Endothelial cell of umbilical vein (primary cell): ENCODE data around the gene HHLA2. TPM values are rescaled to one million over a fixed set of nuclear protein-coding genes. Genes with fewer than 3 reads are reported as not detected.

Source experiments
- BruUV-seq: library from RNA; stranded (reverse); fragments of 400-500 nt; replicated peaks from 2 replicates; lab custom pipeline; 2021; lab: Mats Ljungman, UMichigan
- CTCF ChIA-PET: fragments of 300-600, 350-600 bp; sonication (Branson Sonifier 250); formaldehyde crosslinking; loops from one replicate; lab custom pipeline; 2021; ENCODE audit warnings: antibody characterized with exemption, inconsistent platforms; lab: Charles Lee
- POLR2A ChIA-PET: fragments of 300-600, 350-600 bp; sonication (Branson Sonifier 250); formaldehyde crosslinking; loops from one replicate; lab custom pipeline; 2021; ENCODE audit warnings: antibody characterized with exemption, inconsistent platforms; lab: Charles Lee
- DNase-seq: peaks from one replicate; pipeline ENCODE4 v3.0.0-alpha.2; 2011; ENCODE audit warnings: low read depth, low spot score
- FAIRE-seq: peaks from 2 replicates; lab custom pipeline; 2011; peaks lifted over from hg19 to GRCh38; lab: Jason Lieb, UNC
- H2AFZ ChIP-seq: 2 replicates; pipeline ENCODE4 v1.6.0; 2012; ENCODE audit warnings: low read depth, low read length, control low read depth, inconsistent platforms
- H3K27ac ChIP-seq: 2 replicates; pipeline ENCODE4 v1.5.1; 2011; ENCODE audit warnings: low read depth, mild to moderate bottlenecking, control low read depth, low read length, moderate library complexity; ENCODE audit not compliant: insufficient read depth
- H3K27me3 ChIP-seq, 2 experiments: 2 replicates each; pipeline versions ENCODE4 v1.6.0 to v1.6.1; 2011; ENCODE audit warnings: low read length in 2 of 2, mixed read lengths in 1 of 2; ENCODE audit not compliant: control insufficient read depth in 2 of 2, insufficient read depth in 2 of 2
- H3K36me3 ChIP-seq, 2 experiments: 2 replicates in 1 of 2; 3 replicates in 1 of 2; pipeline ENCODE4 v1.5.1; 2011; ENCODE audit warnings: low read length in 2 of 2, mild to moderate bottlenecking in 1 of 2, moderate library complexity in 1 of 2; ENCODE audit not compliant: control insufficient read depth in 2 of 2, insufficient read depth in 2 of 2; ENCODE audit errors: extremely low read depth in 1 of 2
- H3K4me1 ChIP-seq: 3 replicates; pipeline ENCODE4 v1.5.1; 2011; ENCODE audit warnings: mild to moderate bottlenecking, low read length; ENCODE audit not compliant: control insufficient read depth, insufficient read depth; ENCODE audit errors: extremely low read depth
- H3K4me2 ChIP-seq: 2 replicates; pipeline ENCODE4 v1.6.1; 2011; ENCODE audit warnings: low read length, control low read depth, mixed read lengths; ENCODE audit not compliant: insufficient read depth
- H3K4me3 ChIP-seq, 3 experiments: fragments of 200-600 bp in 1 of 3; sonication (generic), shearing (Covaris generic) in 1 of 3; replicated peaks in 1 of 3; 2 replicates each; pipeline ENCODE4 v1.5.1; 2011 to 2016; ENCODE audit warnings: control low read depth in 3 of 3, low read length in 3 of 3, mild to moderate bottlenecking in 2 of 3, inconsistent platforms in 1 of 3, low read depth in 1 of 3, moderate library complexity in 1 of 3; ENCODE audit not compliant: insufficient read depth in 1 of 3
- H3K79me2 ChIP-seq: 2 replicates; pipeline ENCODE4 v1.6.0; 2012; ENCODE audit warnings: low read length, inconsistent platforms; ENCODE audit not compliant: control insufficient read depth, insufficient read depth
- H3K9ac ChIP-seq: replicated peaks from 2 replicates; pipeline ENCODE3; 2011; ENCODE audit warnings: low read length, control low read depth; ENCODE audit not compliant: insufficient read depth; ENCODE audit errors: extremely low read depth
- H3K9me1 ChIP-seq: replicated peaks from 3 replicates; pipeline ENCODE4 v1.6.0; 2011; ENCODE audit warnings: mild to moderate bottlenecking, low read length; ENCODE audit not compliant: control insufficient read depth, insufficient read depth; ENCODE audit errors: extremely low read depth
- H3K9me3 ChIP-seq: replicated peaks from 2 replicates; pipeline ENCODE4 v1.5.1; 2012; ENCODE audit warnings: low read length, inconsistent platforms; ENCODE audit not compliant: control insufficient read depth, insufficient read depth
- H4K20me1 ChIP-seq: replicated peaks from 2 replicates; pipeline ENCODE3; 2011; ENCODE audit warnings: mild to moderate bottlenecking, low read length; ENCODE audit not compliant: control insufficient read depth, insufficient read depth; ENCODE audit errors: extremely low read depth
- EZH2 ChIP-seq: IDR thresholded peaks from 2 replicates; pipeline ENCODE4 v1.6.1; 2012; ENCODE audit warnings: borderline replicate concordance, low read depth, mild to moderate bottlenecking, moderate library complexity, low read length, inconsistent platforms; ENCODE audit not compliant: severe bottlenecking
- FOS ChIP-seq: IDR thresholded peaks from 2 replicates; pipeline ENCODE4 v1.6.1; 2011; ENCODE audit warnings: mild to moderate bottlenecking, low read length, moderate library complexity, borderline replicate concordance; ENCODE audit not compliant: insufficient read depth
- GATA2 ChIP-seq: IDR thresholded peaks from 2 replicates; pipeline ENCODE4 v1.7.0; 2011; ENCODE audit warnings: low read depth, mild to moderate bottlenecking, moderate library complexity, mixed read lengths, low read length; ENCODE audit not compliant: insufficient read length, insufficient read depth
- JUN ChIP-seq: IDR thresholded peaks from 2 replicates; pipeline ENCODE4 v1.6.1; 2011; ENCODE audit warnings: borderline replicate concordance, low read depth; ENCODE audit not compliant: insufficient read length, insufficient read depth
- MYC ChIP-seq: IDR thresholded peaks from one replicate; pipeline ENCODE4 v1.6.1; 2011; ENCODE audit warnings: mild to moderate bottlenecking, low read depth, low read length
- POLR2A ChIP-seq: IDR thresholded peaks from 2 replicates; pipeline ENCODE4 v1.6.1; 2012; ENCODE audit warnings: low read depth, mild to moderate bottlenecking, control low read depth, low read length
- POLR2AphosphoS5 ChIP-seq: IDR thresholded peaks from 2 replicates; pipeline ENCODE4 v1.6.1; 2012; ENCODE audit warnings: low read depth, mild to moderate bottlenecking, control low read depth, low read length, moderate library complexity; ENCODE audit not compliant: insufficient read depth
- dilution Hi-C: fragments of 300-500 bp; cut with MboI; formaldehyde crosslinking; loops from one replicate; pipeline ENCODE4 v1.15.0; 2019; ENCODE audit warnings: low sequenced_read_pairs; ENCODE audit not compliant: extremely low pct_ligation_motif_present
- intact Hi-C: fragments of 100-400 bp; cut with micrococcal nuclease; formaldehyde crosslinking; loops from one replicate; pipeline ENCODE4 v1.10.0; 2022
- polyA plus RNA-seq, 4 experiments: library from polyadenylated mRNA; depleted of rRNA in 3 of 4; stranded (reverse) in 3 of 4; unstranded in 1 of 4; fragments of >200 nt; gene quantifications; 2 replicates each; pipeline versions ENCODE4 v1.2.1 to v1.2.3, GENCODE V29; 2011 to 2012; ENCODE audit warnings: missing spikeins in 1 of 4
- total RNA-seq: library from RNA; stranded (reverse); gene quantifications from 2 replicates; pipeline ENCODE4 v1.2.3, GENCODE V29; 2021
- TF ChIP-seq, protein P1 (sequence below): IDR thresholded peaks from 2 replicates; pipeline ENCODE4 v1.6.1; 2011; ENCODE audit not compliant: insufficient read depth, insufficient read length
- TF ChIP-seq, protein P2 (sequence below), 2 donors: IDR thresholded peaks; 1 replicate in 1 of 2; 2 replicates in 1 of 2; pipeline ENCODE4 v1.5.1; 2011; ENCODE audit warnings: low read length in 2 of 2, mild to moderate bottlenecking in 2 of 2, moderate library complexity in 2 of 2, control low read depth in 1 of 2, inconsistent platforms in 1 of 2, low read depth in 1 of 2; ENCODE audit not compliant: insufficient read depth in 1 of 2; ENCODE audit errors: extremely low read depth in 1 of 2

The HHLA2 gene
- total and polyA plus RNA-seq, 2 donors (not counting 3 experiments of a cell fraction or from before 2014, with no cell fraction given): not detected

DNA sequence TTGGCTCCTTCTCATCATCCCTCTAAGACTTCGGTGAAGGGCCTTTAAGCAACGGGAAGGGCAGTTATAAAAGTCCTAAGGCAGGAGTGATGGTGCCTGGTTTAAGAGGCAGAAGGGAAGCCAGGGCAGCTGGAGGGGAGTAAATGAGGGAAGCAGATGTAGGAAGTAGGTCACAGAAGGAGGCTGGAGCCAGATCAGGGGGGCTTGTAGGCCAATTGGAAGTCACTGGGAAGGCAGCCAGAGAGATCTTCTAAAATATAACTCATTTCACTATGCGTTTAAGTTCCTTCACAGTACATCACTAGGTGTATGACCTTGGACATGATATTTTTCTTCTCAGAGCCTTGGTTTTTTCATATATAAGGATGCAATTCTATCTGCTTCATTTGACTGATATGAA, 119.3 kb downstream of the HHLA2 start:
- no TSS peak for BruUV-seq
- intact Hi-C loops (no loop called here), dilution Hi-C loops (no loop called here)
- no peak for DNase-seq
- Histone ChIP-seq H3K27ac (no peak overlapping the region), H3K9ac (no peak overlapping the region), H3K9me1 (no peaks in the 10 kb centered on the region), H3K4me2 (no peak overlapping the region), H2AFZ (no peak overlapping the region), H3K36me3 (no peaks in the 10 kb centered on the region), H3K27me3 (no peaks in the 10 kb centered on the region), H3K79me2 (no peaks in the 10 kb centered on the region), H3K9me3 (no peaks in the 10 kb centered on the region), H3K4me1 (no peaks in the 10 kb centered on the region), H3K4me3 (no peak overlapping the region), H4K20me1 (no peaks in the 10 kb centered on the region)
- ChIA-PET CTCF (no interaction called here), POLR2A (no interaction called here)
- no peak for TF ChIP-seq EZH2
- TF ChIP-seq POLR2AphosphoS5: no peak
- TF ChIP-seq FOS: no peak
- no peak for TF ChIP-seq MYC
- TF ChIP-seq GATA2: no peak
- TF ChIP-seq, protein P1, sequence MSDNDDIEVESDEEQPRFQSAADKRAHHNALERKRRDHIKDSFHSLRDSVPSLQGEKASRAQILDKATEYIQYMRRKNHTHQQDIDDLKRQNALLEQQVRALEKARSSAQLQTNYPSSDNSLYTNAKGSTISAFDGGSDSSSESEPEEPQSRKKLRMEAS: no peak
- no peak for TF ChIP-seq POLR2A
- TF ChIP-seq JUN: no peak
- TF ChIP-seq, protein P2, sequence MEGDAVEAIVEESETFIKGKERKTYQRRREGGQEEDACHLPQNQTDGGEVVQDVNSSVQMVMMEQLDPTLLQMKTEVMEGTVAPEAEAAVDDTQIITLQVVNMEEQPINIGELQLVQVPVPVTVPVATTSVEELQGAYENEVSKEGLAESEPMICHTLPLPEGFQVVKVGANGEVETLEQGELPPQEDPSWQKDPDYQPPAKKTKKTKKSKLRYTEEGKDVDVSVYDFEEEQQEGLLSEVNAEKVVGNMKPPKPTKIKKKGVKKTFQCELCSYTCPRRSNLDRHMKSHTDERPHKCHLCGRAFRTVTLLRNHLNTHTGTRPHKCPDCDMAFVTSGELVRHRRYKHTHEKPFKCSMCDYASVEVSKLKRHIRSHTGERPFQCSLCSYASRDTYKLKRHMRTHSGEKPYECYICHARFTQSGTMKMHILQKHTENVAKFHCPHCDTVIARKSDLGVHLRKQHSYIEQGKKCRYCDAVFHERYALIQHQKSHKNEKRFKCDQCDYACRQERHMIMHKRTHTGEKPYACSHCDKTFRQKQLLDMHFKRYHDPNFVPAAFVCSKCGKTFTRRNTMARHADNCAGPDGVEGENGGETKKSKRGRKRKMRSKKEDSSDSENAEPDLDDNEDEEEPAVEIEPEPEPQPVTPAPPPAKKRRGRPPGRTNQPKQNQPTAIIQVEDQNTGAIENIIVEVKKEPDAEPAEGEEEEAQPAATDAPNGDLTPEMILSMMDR (IDR thresholded peaks at IDR 0.05; ENCODE audit: extremely low read depth in 1 of 2, insufficient read depth in 1 of 2, low read depth in 1 of 2, low read length in 2 of 2): no peak
- FAIRE-seq: no peak
